Measurements from ENCODE around the gene RHOF. TPM values are rescaled to one million over a fixed set of nuclear protein-coding genes. Genes with fewer than 3 reads are reported as not detected.

RHOF gene
- total and polyA plus RNA-seq, 2 of the 8 experiments (the other 6 are each of a cell fraction or from before 2014, with no cell fraction given) = 23.8 to 31.9 TPM

DNA sequence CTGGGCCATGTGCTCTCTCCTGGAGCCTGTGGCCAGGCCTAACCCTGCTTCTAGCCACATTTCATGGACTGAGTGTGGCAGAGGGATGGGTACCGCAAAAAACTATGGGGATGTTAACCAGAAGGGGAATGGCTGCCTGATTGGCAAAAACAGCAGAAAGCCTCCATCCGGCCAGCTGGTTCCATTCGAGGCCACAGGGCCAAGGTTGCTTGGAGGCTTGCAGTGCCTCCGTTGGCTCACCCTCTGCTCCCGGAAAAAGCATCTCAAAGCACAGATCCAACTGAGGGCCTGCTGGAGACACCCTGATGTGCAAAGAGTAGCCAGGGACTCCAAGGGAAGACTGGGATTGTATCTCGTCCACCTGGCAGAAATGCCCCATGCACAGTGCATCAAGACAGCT lies 64.5 kb downstream of the RHOF start:
- Histone ChIP-seq H3K14ac (ENCODE audit: insufficient read length) (no peak overlapping the region), H3K27me3 (replicated peaks in 1 of 4; ENCODE audit: control insufficient read depth in 3 of 4, extremely low read depth in 1 of 4, insufficient read depth in 3 of 4, low read length in 3 of 4) (no peaks in the 10 kb centered on the region), H3K9me3 (ENCODE audit: insufficient read depth in 2 of 2, low read depth in 1 of 2, low read length in 1 of 2) (no peaks in the 10 kb centered on the region), H3K23me2 (ENCODE audit: low read depth, low read length) (no peaks in the 10 kb centered on the region), H4K8ac (ENCODE audit: extremely low read depth, insufficient read depth, low read length) (peak overlapping the region; percentile 38; the same call in 1 of the 2 replicates), H3K79me1 (ENCODE audit: low read depth, low read length) (peaks cover 11% of the 10 kb centered on the region), H3K56ac (replicated peaks; ENCODE audit: insufficient read length, low read depth, low read length) (no peak overlapping the region), H3K79me2 (ENCODE audit: control insufficient read depth in 1 of 2, insufficient read depth in 2 of 2, low read length in 2 of 2) (peaks cover 0 to 23% of the 10 kb centered on the region in 2 experiments; a peak in 2 of 4 replicates), H4K91ac (replicated peaks; ENCODE audit: insufficient read length, low read length) (no peak overlapping the region), H4K20me1 (replicated peaks in 1 of 2; ENCODE audit: control insufficient read depth in 1 of 2, insufficient read depth in 2 of 2, low read length in 2 of 2) (peaks cover 0 to 10% of the 10 kb centered on the region in 2 experiments), H2AK5ac (ENCODE audit: low read depth, low read length) (no peak overlapping the region), H2AFZ (ENCODE audit: low read length) (no peak overlapping the region), H4K5ac (ENCODE audit: insufficient read length, low read depth, low read length) (no peak overlapping the region), H3K9ac (replicated peaks in 1 of 4; ENCODE audit: extremely low read depth in 1 of 4, low read depth in 3 of 4, low read length in 3 of 4) (no peak overlapping the region), H2BK5ac (ENCODE audit: low read depth, low read length) (no peak overlapping the region), H3K23ac (ENCODE audit: insufficient read length) (no peak overlapping the region), H3K36me3 (ENCODE audit: control insufficient read depth in 2 of 4, insufficient read depth in 4 of 4, low read length in 3 of 4) (0 out of 8 replicates have a peak, but pooled peaks cover 0 to 2% (median 0%) of the 10 kb centered on the region in 4 experiments), H3K4me1 (replicated peaks in 1 of 4; ENCODE audit: control insufficient read depth in 3 of 4, insufficient read depth in 4 of 4, low read length in 3 of 4) (peaks cover 0 to 3% (median under 1%) of the 10 kb centered on the region in 4 experiments; a peak in 3 of 7 replicates), H2BK20ac (ENCODE audit: low read length) (no peak overlapping the region), H2BK12ac (ENCODE audit: low read depth, low read length) (no peak overlapping the region), H3K18ac (ENCODE audit: extremely low read depth, low read length) (no peak overlapping the region), H3K4me2 (ENCODE audit: insufficient read depth in 1 of 2, low read depth in 2 of 2, low read length in 2 of 2) (no peak overlapping the region), H3K4ac (replicated peaks; ENCODE audit: insufficient read length, low read depth, low read length) (no peak overlapping the region), H3K4me3 (ENCODE audit: extremely low read depth in 1 of 4, insufficient read depth in 2 of 4, low read depth in 3 of 4, low read length in 4 of 4) (no peak overlapping the region), H3K27ac (ENCODE audit: low read depth, low read length) (no peak overlapping the region; the same call in 1 of the 2 replicates), H2BK15ac (ENCODE audit: low read length) (no peak overlapping the region), H2BK120ac (replicated peaks; ENCODE audit: low read depth, low read length) (no peak overlapping the region)
- ChIA-PET CTCF (ENCODE audit: partially characterized antibody) (interaction anchor here (1.3 kb wide), 1 partner anchor 65 kb away, joined by 3 read pairs; the partner anchor contains the start of gene RHOF), POLR2A (ENCODE audit: partially characterized antibody) (interaction anchor here (0.9 to 1.3 kb wide), 2 partner anchors 8 to 11 kb away, joined by 3 read pairs; no protein-coding TSS in a partner anchor)
- TF ChIP-seq SAP30 (IDR thresholded peaks at IDR 0.05; ENCODE audit: insufficient read depth, insufficient replicate concordance, low read length) = no peak
- DNase-seq (ENCODE audit: low read depth in 1 of 2, low spot score in 2 of 2) (no peak), FAIRE-seq (no peak)
- WGBS, 2 experiments (ENCODE audit: extremely low coverage in 1 of 2, insufficient coverage in 1 of 2, insufficient read length in 1 of 2, insufficient replicate concordance in 2 of 2, low coverage in 1 of 2, low lambda C conversion rate in 2 of 2, missing lambda C conversion rate in 1 of 2) = 81% methylated on average over 6 of the region's 6 CpGs; no CpG with 5 or more reads in 1 of the 2 experiments

Other genes with a start within 250 kb of the RHOF start
- 156 and 162 TPM in 2 replicates for gene KDM2B, start 212.7 kb downstream of the RHOF start, total RNA-seq (2021; fragmentation: NEBNext Ultra II Directional; extraction: Animal tissue kit (Norgen Biotek cat#: 25700))
- gene KDM2B, start 212.7 kb downstream of the RHOF start, polyA plus RNA-seq (2011; rRNA removed) = 111 and 167 TPM in 2 replicates
- 28.4 and 29.9 TPM in 2 replicates for gene ORAI1, start 167.2 kb downstream of the RHOF start, total RNA-seq (2021; fragmentation: NEBNext Ultra II Directional; extraction: Animal tissue kit (Norgen Biotek cat#: 25700))
- gene ORAI1, start 167.2 kb downstream of the RHOF start, polyA plus RNA-seq (2011; rRNA removed) = 71.5 and 101 TPM in 2 replicates
- gene MORN3, start 124.0 kb downstream of the RHOF start, total RNA-seq (2021; fragmentation: NEBNext Ultra II Directional; extraction: Animal tissue kit (Norgen Biotek cat#: 25700)) = 0.34 and 0.93 TPM in 2 replicates
- gene MORN3, start 124.0 kb downstream of the RHOF start, polyA plus RNA-seq (2011; rRNA removed) = 0.22 and 0.39 TPM in 2 replicates
- gene TMEM120B, start 80.9 kb downstream of the RHOF start, total RNA-seq (2021; fragmentation: NEBNext Ultra II Directional; extraction: Animal tissue kit (Norgen Biotek cat#: 25700)) = 26.0 and 29.1 TPM in 2 replicates
- gene TMEM120B, start 80.9 kb downstream of the RHOF start, polyA plus RNA-seq (2011; rRNA removed) = 22.0 and 31.2 TPM in 2 replicates
- 17.7 and 17.8 TPM in 2 replicates for gene SETD1B, start 10.3 kb upstream of the RHOF start, total RNA-seq (2021; fragmentation: NEBNext Ultra II Directional; extraction: Animal tissue kit (Norgen Biotek cat#: 25700))
- 1.3 and 2.3 TPM in 2 replicates for gene SETD1B, start 10.3 kb upstream of the RHOF start, polyA plus RNA-seq (2011; rRNA removed)
- 0.38 and 0.56 TPM in 2 replicates for gene HPD, start 65.2 kb upstream of the RHOF start, total RNA-seq (2021; fragmentation: NEBNext Ultra II Directional; extraction: Animal tissue kit (Norgen Biotek cat#: 25700))
- gene HPD, start 65.2 kb upstream of the RHOF start, polyA plus RNA-seq (2011; rRNA removed) = 0.28 and 0.48 TPM in 2 replicates
- gene PSMD9, start 95.1 kb upstream of the RHOF start, total RNA-seq (2021; fragmentation: NEBNext Ultra II Directional; extraction: Animal tissue kit (Norgen Biotek cat#: 25700)) = 28.8 and 33.1 TPM in 2 replicates
- 36.1 and 38.5 TPM in 2 replicates for gene PSMD9, start 95.1 kb upstream of the RHOF start, polyA plus RNA-seq (2011; rRNA removed)
- 2.9 and 3.3 TPM in 2 replicates for gene CFAP251, start 124.9 kb upstream of the RHOF start, total RNA-seq (2021; fragmentation: NEBNext Ultra II Directional; extraction: Animal tissue kit (Norgen Biotek cat#: 25700))
- 1.8 and 1.9 TPM in 2 replicates for gene CFAP251, start 124.9 kb upstream of the RHOF start, polyA plus RNA-seq (2011; rRNA removed)
- 12.7 and 13.6 TPM in 2 replicates for gene BCL7A, start 228.2 kb upstream of the RHOF start, total RNA-seq (2021; fragmentation: NEBNext Ultra II Directional; extraction: Animal tissue kit (Norgen Biotek cat#: 25700))
- 11.9 and 13.9 TPM in 2 replicates for gene BCL7A, start 228.2 kb upstream of the RHOF start, polyA plus RNA-seq (2011; rRNA removed)